ENCODE data around the gene UROC1.

Gene UROC1

DNA sequence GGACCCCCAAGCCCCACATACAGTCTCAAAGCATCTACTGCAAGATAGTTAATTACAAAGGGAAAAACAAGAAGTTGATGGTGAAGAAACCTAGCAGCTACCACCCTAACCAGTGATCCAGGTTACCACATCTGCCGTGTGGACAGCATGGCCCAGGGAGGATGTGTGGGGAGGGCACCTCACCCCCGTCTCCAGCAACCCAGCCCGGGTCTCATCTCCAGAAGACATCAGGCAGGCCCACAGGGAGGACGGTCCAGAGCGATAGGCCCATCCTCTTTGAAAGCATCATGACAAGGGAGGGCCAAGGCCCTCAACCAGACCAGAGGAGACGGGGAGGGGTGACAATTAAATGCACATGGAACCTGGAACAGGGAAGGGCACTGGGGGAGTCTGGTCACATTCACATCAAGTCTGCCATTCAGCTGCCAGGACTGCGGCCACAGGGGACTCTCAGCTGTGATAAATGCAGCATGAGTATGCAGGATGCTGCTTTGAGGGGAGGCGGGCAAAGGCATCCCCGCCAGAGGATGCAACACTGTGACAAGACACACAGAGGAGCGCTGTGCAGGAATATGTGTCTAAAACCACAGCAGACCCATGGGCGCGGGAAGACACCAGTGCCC is 60.7 kb downstream of the UROC1 start:
- DNase-seq, result no peak

DNA sequence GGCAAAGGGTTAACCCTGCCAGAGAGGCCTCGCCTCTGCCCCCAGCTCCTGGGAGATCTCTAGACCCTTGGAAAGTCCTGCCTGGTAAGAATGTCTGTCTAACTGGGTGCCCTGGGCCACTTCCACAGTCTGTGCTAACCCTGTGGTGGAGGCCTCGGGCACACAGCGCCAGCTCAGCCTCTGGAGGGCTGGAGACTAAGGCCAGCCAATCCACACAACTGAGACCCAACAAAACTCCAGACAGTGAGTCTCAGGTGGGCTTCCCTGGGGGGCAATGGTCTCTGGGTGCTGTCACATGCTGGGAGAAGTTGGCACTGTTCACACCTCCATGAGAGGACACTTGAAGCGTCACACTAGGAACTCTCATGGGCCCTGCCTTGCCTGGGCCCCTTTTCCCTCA is 61.4 kb downstream of the UROC1 start:
- DNase-seq, result no peak

DNA sequence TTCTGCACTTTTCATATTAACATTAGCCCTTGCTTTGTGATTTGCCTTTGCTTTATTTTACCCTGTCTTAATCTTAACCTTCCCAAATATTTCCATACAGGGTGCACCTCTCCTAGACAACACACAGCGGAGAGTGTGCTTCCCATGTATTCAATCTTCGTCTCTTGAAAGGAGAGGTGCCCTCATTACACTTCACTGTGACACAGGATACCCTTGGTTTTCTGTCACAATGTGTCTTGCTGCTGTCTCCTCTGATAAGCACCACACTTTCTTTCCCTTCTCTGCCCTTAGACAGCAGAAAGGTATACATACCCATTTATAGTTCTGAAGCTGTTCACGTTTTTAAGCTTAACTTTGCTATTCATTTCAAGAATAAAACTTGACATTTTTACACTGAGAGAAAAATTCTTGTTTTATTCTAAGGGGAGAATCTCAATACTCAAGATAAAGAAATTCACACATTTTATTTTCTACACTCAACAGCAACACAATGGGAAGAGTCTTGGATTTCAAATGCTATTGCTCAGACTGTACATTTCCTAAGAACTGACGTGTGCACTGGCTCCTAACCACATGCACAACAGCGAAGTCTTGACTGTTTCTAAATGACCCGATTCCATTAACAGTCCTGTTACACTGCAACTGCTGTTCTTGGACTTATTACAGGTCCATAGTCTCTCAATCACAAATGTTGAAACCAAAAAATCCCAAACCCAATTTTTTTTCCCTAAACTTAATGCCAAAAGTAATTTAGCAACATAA is 63.0 kb downstream of the UROC1 start:
- no peak for DNase-seq

DNA sequence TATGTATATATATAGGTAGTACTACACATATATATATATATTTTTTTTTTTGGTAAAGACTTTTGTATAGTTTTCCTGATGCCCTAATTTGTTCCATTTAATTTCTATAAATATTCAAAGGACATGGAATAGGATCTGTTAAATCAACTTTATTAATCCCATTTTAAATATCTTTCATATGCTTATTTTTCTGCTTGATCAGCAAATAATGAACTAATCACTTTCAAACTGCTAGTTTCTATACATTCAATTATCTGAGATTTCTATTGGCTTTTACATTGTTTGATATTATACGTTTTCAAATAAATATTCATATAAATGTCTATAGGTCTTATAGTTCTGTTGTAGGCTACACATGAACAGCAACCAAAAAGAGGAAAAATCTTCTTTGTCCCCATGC is 63.5 kb downstream of the UROC1 start:
- no peak for DNase-seq

DNA sequence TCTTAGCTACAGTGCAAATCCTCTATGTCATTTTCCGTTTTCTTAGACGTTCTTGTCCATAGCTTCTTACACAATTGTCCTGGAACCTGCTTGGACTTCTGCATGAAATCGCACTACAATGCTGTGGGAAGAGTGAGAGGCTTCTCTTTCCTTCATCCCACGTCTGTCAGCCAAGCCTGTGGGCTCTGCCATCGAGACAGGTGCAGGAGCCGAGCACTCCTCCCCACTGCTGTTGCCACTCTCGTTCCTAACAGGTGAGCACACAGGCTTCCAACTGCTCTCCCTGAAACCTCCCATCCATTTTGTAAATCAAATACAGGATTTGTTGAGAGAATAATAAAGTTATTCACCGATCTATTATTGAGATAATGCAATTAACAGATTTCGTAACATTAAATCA is 65.4 kb downstream of the UROC1 start:
- DNase-seq, result no peak

DNA sequence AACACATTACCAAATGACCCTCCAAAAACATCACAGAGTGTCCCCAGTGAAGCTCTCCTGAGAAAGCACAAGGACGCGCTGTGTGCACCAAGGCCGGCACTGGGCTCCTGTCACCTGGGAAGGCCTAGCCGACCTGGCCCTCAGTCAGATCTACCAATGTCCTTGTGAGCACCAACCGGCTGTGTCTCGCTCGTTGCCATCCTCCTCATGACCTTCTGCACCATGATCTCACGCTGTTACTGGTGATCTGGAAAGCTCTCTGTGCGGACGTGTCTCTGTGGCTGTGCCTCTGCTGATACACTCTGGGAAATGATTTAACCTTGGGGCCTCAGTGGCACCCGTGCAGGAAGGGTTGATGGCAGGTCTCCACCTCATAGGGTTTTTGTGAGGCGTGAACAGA is 66.1 kb downstream of the UROC1 start:
- DNase-seq, result no peak

DNA sequence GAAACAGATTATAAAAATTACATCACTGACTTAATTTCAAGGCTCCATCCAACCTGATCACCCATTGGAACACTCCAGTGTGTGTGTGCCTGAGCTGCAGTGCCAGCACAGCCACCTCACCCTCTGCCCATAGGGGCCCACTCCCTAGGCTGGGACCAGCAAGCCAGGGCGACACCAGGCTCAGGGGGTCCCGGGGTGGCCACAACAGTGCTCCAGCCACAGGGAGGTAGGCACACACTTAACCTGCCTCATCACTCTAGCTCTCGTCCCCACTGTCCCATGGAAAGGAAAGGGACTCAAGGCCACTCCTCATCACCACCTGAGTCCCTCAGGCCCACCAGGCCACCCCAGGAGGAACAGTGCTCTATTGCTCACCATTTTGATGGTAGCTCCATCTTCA is 66.8 kb downstream of the UROC1 start:
- no peak for DNase-seq

DNA sequence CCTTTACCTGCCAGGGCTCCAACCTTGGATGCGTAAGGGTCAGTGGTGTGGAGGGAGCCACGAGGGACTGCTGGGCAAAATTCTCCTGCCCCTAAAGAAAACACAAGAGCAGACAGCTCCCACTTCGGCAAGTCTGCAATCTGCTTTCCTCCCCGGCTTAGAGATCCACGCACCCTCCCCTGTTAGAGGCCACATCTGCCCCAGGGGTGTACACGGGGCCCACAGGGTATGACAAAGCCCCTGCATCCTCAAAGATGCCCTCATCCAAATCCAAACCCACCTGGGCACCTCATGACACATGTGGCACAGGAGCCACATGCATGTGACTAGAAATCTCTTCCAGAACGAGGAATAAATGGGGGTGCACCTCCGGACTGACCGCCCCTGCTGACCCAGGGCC is 67.4 kb downstream of the UROC1 start:
- no peak for DNase-seq

DNA sequence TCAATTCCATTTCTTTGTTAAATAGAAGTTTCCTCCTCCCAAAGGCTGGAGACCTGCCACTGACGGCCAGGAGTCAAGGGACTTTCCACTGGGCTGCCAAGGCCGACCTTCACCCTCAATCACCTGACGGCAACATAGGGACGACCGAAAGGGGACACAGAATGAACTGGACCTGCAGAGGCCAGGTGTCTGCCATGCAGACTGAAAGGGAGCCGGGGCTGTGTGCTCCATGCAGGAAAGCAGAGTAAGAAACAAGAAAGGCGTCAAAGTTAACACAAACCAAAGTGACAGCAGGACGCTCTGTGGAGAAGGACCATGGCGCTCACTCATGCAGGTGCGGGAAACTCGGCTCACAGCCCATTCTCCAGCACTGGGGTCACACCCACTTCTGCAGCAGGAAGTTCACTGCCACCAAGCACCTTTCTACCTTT is 67.9 kb downstream of the UROC1 start:
- DNase-seq, result no peak

DNA sequence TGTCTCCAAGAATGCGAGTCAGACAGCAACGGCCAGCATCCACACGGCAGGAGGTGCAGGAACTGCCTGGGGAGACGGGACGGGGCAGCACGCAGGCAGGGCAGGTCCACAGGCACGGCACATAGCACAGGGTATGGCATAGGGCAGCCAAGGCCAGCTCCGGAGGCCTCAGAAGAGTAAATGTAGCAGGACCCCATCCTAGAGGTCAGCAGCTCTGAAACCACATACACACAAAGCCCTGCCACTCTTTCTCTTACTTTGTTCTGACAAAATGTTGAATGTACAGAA is 68.7 kb downstream of the UROC1 start:
- DNase-seq, result no peak

DNA sequence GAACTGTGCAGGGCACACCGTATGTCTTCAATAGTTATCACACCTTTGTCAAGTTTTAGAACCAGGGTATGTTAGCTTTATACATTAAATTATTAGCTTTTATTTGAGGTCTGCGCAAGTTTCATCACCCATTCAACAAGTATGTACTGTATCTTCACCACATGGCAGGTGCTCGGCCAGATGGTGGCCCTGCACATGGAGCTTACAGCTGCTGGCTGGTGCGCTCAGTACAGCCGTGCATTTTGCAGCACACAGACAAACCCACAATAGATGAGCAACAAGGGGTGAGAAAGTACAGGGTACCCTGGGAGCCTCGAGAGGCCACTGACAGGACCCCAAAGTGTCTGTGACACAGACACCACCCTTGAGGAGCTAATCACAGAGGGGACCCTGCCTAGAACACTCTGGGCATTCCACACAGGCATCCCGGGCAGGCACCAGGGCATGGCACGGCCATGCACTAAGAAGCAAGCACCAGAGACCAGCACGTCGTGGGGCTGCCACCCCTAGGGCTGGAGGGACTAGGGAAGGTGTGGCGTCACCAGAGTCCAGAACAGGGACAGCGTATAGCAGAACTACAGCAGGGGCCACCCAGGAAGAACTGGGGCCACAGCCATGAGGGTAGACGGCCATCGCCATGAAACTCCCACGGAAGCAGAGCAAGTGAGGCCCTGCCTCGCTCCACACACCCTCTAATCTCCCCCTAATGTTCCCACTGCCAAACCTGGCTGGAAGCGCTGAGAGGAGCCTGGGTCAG is 69.3 kb downstream of the UROC1 start:
- no peak for DNase-seq

DNA sequence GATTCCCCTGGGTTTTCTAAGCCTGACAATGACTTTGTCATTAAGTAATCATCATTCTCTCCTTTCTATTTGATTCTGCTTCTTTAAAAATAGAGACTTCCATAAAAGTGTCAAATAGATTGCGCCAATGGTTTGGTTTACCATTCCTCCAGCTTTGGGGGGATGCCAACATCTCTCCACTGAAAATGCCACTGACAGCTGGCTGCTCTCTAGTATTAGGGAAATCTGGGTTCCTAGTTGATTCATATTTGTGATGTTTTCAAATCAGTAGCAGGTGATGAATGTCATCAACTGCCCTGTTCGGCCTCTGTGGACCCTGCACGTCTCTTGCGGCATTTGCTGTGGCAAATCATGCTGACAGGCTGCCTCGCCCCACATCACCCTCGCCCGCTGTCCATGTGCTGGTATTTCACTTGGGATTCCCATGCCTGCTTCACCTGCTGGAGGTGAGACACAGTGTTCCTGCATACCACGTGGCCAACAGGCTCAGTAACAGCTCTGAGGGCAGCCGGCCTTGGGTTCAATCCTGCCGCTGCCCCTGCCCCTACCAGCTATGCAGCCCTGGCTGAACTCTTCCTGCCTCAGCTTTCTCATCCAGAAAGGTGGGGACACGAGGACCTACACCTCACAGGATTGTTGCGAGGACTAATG is 70.0 kb downstream of the UROC1 start:
- no peak for DNase-seq

DNA sequence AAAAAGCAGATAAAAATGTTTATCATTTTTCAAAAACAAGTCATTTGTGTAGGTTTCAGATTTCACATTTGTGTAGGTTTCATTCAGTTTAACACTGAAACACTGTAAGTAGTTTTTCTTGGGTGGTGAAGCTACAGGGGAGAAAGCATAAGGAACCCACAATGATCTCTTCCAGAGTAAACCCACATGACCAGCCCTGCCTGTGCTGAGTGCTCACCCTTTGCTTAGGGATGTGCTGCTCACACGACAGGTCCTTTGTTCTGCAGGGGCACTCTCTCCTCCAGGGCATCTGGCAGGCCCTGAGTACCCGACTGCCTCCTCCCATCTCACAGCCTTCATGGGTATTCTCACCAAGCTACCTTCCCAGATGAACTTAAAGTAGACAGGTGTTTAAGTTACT is 70.8 kb downstream of the UROC1 start:
- no peak for DNase-seq

DNA sequence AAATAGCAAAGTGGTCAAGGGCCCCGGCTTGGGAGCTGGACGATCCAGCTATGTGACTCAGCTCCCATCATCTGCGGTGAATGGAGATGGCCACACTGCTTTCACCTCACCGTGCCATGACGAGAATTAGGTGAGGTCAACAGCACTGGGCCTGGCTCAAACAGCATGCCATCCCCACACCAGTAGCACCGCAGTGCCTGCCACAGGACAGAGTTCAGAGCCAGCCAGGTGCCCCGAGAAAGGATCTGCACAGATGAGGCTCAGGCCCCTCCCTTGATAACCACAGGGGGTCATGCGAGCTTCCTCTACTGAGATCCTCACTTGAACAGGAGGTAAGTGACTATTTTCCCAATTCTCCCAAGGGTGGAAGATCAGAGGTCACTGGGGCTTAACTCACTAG is 71.3 kb downstream of the UROC1 start:
- no peak for DNase-seq

DNA sequence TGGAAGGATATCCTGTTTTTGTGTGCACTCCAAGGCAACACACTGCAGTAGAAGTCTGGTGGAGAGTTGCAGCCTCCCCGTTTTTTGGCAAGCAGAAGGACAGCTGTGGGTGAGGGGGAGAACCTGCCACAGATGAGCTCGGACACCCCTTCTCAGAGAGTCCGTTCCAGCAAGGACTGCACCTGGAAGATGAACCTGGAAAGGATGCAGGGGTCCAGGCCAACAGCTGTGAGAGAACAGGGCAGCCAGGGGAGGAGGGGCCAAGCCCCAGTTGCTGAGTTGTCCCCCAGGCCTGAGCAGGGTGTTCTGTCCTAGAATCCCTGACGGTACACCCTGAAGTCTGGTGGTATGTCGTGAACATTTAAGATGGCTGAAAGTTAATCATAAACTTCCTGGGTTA is 72.1 kb downstream of the UROC1 start:
- DNase-seq, result no peak

DNA sequence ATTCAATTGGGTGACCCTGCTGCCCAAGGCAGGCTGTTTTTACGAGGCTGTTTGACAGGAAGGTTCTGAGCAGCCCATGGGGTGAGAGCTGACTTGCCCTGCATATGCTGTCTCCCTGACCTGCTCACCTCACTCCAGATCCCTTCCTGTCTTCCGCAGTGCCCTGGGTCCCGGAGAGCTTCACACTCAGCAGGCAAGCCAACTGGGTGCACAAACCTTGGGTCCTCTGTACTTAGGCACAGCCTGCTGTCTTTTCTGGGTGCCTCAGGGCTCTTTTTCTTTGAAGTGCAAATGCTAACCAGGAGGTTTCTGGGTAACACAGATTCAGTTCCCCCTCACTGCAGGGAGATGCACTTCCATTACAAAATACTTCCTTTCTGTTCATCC is 74.7 kb downstream of the UROC1 start:
- no peak for DNase-seq

DNA sequence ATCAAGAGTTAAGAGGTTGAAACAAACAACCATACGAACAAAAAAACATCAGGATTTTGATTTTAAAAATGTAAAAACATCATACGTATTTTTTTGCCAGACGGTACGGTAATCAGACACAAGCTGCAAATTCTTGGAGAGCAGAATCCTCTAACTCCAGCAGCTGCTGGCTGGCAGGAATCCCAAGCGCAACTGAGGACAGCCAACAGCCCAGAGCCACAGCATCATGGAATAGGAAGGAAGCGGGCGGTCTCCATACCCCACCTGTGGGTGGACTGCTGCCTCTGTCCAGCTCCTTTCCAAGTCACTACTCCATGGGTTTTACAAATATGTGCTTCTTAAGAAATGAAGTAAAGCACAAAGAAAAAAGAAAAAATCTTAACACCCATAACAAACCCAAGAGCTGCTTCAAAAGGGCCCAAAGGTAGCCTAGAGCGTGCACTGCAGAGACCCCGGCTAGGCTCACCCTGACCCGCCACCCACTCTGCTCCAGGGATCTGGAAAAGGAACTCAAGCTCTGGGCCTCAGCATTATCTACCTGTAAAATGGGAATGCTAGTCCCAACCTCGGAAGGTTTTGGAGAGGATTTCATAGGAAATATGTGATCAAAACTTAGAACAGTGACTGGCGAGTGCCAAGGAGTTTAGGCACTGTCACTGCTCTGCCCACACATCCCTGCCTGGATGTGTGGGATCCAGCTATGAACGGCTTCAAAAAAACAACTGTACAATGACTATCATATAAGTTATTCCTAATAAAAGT is 75.3 kb downstream of the UROC1 start:
- no peak for DNase-seq

DNA sequence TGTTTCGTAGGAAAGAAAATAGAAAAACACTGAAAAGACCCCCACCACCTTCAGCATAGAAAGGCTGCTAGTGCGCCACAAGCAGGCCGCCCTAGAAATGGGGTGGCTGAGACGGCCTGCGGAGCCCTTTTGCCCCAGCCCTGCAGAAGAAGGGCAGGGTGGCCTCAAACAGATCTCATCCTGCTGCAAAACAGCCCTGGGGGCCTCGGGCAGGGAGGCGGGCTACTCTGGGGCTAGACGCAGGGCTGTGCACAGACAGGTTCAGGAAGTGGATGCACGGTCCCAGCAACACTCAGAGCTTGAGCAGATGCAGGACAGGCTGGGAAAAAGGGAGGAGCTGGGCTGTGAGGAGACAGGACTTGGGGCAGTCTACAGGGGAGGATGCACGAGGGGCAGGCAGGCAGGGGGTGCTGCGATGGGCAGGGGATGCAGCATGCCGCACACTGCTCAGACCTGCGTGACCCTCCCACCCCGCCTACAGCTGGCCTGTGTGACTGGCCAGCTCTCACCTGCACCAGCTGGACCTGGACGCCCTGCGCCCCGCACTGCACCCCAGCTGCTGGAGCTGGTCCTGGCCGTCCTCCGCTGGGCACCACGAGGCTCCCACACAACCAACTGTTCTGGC is 76.2 kb downstream of the UROC1 start:
- DNase-seq, result no peak

DNA sequence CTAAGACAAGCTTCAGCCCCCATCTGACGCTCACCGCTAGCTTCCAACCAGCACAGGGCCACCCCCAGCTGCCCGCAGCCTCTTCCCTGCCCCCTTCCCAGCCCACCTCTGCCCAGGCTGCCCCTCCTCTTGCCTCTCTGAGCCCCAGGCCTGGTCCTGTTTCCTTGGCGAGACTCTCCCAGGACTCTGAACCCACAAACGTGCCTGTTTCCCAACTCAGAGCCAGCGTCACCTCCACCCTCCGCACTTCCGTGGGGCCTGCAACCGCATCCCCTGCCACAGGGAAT is 76.9 kb downstream of the UROC1 start:
- no peak for DNase-seq

DNA sequence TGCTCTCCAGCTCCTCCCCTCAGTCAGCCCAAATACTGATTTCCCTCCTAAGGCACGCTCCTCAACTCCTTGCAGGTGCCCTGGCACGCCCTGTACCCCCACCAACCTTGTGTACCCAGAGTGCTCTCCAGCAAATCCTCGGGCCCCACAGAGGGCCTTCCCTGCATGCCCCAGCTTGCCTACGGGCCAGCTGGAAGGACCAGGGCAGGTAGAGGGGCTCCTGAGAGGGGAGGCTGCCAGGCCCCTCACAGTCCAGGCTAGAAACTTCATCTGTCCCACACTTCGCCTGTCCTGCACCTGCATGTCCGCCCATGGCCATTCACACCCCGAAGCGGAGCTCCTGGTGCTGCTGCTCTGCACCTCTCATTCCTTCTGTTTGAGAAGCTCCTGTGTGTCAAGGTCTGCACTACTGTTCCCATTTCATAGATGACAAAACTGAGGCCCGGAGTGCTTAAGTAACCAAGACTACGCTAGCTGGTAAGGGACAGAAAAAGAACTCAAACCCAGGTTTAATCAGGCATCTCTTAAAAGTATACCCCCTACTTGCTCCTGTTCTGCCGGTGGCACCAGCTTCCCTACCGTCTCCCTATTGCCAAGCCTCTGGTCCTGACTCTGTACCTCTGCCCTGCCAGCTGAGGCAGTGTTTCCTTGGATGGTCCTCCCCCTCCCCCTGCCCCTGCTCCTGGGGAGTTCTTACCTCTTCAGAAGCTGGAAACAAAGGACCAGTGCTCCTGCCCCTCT is 77.4 kb downstream of the UROC1 start:
- DNase-seq, result no peak

DNA sequence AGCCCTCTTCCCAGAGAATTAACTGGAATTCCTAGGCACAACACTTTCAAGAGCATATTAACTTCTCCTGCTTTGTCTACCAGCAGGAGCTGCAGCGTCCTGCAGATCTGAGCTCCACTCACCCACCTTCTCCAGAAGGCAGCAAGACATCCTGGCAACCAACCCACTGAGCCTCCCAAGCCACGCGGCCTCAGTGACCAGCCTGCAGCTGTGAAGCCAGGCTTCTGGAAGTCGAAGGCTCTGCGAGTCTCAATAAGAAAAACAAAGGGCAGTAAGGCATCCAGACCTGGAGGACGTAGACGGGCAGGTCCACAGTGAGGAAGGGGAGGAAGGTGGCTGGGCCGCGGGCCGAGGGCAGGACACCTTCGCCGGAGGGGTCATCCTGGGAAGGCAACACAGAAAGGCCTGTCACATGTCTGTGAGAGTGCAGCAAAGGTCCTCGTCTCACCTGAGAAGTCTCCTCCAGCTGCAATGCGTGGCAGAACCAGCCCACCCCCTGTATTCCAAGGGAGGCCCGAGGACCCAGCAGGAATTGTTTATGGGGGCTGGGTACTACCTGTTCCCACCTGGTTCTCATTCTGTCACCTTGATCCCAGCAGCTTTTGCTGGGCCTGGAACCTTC is 78.1 kb downstream of the UROC1 start:
- no peak for DNase-seq

DNA sequence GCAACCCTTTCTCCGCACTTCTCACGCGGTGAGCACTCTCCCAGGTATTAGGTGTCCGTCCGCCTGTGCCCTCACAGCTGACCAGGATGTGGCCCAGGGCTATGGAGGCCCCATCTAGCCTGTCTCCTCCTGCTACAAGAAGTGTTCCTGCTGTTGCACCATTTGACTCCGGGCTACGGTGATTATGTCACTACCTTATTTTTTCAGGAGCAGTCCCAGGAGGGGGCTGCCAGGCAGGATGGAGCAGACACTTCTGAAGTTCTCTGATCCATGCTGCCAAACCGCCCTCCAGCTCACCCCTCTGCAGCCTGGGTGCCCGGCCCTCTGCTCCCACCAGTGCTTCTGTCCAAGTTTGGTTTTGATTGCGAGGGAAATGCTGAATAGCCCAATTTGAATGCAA is 78.8 kb downstream of the UROC1 start:
- DNase-seq, result no peak
